Kidney glomerular epithelial cell (primary cell): Measurements from ENCODE around the gene SLC23A3.

Experiments used
- DNase-seq: peaks from one replicate; lab custom pipeline; 2025; lab: John Stamatoyannopoulos, UW

SLC23A3 gene

DNA sequence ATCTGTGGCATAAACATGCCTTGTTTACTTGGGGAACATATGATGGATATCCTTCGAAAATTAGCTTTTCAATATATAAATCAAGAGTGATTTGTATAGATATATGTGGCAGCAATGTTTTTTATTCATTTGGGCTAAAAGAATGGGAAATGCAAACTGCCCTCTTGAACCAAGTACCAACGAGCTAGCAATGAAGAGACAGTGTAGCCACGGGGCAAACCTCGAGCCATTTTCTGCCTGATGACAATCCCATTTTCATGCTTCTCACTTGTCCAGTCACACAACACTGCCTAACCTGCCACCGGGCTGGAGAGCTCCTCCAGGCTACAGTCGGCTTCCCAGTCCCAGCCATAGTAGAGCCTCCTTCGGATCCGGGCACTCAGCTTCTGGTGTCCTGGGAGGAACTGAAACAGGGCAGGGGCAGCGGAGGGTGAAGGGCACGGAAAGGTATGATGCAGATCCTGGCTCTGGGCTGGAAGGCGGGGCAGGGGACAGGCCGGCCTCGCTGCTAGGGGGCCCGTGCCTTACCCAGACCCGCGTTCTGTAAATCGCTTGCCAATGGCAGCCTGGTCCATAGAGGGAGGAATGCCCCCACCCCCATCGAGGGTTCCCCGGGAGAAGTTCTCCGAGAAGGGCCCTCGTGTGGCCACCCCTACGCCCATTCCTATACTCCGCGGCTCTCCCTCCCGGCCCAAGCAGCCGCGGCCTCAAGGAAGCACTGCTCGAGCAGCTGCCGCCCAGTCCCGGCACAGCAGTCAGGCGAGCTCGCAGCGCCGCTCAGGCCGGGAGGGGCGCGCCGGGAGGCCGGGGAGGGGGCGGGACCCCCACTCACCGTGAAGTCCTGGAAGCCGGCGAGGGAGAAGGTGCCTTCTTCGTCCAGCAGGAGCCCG lies 6.3 kb upstream of the SLC23A3 start:
- peak; percentile 58 for DNase-seq

- no peak for DNase-seq
These were observed 5.7 kb upstream of the SLC23A3 start for GRCh38 chr2:219175486-219175885.

- no peak for DNase-seq
These were observed 5.0 kb upstream of the SLC23A3 start for GRCh38 chr2:219174801-219175200.

GRCh38 chr2:219174146-219174545 lies 4.3 kb upstream of the SLC23A3 start:
- DNase-seq: no peak

GRCh38 chr2:219173176-219173575 lies 3.3 kb upstream of the SLC23A3 start:
- no peak for DNase-seq

DNA sequence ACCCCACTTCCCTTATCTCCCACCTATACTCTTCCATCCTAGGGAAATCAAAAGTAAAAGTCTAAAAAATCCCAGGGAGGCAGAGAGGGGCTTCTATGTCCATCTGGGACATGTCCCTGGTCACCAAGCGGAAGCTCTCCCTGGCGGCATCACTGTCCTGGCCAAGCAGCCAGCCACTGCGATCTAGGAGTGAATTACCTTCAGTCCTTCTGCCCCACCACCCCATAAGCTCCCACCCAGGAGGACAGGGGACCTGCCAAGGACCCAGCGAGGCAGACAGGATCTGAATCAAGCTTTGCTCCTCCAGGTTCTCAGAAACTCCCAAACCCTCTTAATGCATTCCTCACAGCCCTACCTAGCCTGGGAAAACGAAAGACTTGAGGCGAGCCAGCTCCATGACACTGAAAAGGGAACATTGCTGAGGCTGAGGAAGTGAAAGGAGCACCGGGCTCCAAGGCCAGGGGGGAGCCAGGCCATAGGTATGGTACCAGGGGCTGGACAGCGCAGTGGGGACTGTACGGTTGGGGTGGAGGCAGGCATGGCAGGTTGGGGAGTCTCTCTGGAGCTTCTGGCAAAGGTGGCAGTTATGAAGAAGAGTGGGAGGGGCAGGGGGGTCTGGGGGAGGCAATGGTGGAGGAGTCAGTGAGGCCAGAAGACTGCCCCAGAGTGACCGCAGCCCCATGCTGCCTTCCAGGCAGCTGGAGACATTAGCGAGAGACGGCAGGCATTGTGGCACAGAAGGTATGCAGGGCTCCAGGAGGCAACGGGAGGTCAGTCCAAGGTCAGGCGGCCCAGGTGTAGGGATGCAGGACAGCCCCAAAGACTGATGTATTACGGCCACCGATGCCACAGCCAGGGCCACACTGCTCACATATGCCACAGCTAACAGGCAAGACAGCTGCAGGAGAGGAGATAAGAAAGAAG lies 2.7 kb upstream of the SLC23A3 start:
- no peak for DNase-seq

DNA sequence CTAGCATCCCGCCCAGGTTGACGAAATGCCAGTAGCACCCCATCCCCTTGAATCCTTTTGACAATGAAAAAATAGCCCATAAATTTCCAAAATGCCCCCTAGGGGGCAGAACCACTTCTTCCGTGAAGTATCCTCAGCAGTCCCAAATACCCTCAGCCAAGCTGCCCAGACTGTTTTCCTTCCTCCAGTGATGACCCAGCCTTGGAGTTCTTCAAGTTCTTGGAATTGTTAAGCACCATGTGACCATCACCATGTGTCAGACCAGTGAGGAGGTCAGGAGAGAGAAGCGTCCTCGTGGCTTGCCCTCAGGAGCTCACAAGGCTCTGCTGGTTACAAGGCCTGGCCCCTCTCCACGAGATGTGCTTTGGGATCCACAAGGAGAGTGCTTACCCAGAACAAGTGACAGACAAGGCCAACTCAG lies 1.4 kb upstream of the SLC23A3 start:
- peak; percentile 42 for DNase-seq

- DNase-seq: no peak
These were observed 897 bp downstream of the SLC23A3 start for GRCh38 chr2:219168932-219169331.

DNA sequence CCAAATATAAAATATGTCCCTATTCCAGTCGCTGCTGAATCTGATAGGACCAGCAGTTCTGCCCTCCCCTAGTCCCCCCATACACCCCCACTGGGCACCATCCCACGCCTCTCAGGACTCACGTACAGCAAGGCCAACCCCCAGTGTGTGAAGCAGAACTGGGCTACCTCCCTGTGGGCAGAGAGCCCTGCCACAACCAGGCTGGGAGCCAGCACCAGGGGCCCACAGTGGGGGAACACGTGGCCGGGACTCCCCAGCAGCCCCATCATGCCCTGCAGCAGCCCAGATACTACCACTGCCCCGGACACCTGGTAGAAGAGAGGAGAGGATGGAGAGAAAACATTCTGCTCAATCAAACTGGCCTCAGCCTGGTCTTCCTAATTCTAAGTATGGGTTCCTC lies 1.3 kb downstream of the SLC23A3 start:
- DNase-seq: no peak

- DNase-seq: no peak
These were observed 1.8 kb downstream of the SLC23A3 start for GRCh38 chr2:219167997-219168396.

GRCh38 chr2:219165058-219165911 lies 4.5 kb downstream of the SLC23A3 start:
- DNase-seq: no peak

GRCh38 chr2:219163156-219163555 lies 6.7 kb downstream of the SLC23A3 start:
- DNase-seq: no peak

GRCh38 chr2:219161097-219161496 lies 8.7 kb downstream of the SLC23A3 start:
- no peak for DNase-seq

- peak; percentile 88 for DNase-seq
These were observed 9.4 kb downstream of the SLC23A3 start, which contains the start of gene NHEJ1 for GRCh38 chr2:219160186-219161017. NHEJ1 (minus strand) TSS chr2:219160815; CDS start chr2:219158362, 2,453 bp downstream.

DNA sequence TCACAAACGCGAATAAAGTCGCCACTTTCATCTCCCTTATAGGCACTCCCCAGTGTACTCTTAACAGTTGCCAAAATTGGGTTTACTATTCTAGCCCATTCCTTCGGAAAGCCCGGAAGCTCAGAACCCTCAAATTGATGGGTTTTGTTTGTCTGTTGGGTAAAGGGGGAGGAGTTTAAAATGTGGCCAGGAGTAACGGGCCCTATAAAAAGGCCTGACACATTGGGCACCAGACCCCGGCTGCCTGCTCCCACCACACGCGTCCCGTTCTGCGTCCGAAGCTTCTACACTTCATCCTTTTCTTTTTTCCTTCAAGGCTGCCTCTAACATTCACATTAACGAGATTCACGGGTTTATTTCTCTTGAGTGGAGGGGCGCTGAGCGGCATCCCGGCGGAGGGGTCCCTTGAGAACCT lies 10.1 kb downstream of the SLC23A3 start:
- no peak for DNase-seq

- DNase-seq: no peak
These were observed 11.2 kb downstream of the SLC23A3 start for GRCh38 chr2:219158586-219158985.

DNA sequence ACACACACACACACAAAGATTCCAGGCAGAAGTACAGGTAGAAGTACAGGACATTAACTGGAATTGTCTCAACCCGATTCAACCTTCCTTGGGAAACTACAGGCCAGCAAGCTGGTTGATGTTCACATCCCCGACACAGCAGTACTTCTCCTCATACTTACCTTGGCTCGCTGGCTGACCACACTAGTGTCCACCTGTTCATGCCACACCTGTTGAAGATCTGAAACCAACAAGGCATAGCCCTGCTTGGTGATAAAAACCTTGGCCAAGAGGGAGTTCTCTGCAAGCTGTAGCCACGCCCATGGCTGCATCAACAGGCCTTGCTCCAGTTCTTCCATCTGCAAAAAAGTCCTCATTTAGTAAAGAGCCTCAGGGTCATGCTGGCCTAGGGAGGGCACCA lies 11.8 kb downstream of the SLC23A3 start:
- DNase-seq: no peak

GRCh38 chr2:219157396-219157795 lies 12.4 kb downstream of the SLC23A3 start:
- DNase-seq: no peak

DNA sequence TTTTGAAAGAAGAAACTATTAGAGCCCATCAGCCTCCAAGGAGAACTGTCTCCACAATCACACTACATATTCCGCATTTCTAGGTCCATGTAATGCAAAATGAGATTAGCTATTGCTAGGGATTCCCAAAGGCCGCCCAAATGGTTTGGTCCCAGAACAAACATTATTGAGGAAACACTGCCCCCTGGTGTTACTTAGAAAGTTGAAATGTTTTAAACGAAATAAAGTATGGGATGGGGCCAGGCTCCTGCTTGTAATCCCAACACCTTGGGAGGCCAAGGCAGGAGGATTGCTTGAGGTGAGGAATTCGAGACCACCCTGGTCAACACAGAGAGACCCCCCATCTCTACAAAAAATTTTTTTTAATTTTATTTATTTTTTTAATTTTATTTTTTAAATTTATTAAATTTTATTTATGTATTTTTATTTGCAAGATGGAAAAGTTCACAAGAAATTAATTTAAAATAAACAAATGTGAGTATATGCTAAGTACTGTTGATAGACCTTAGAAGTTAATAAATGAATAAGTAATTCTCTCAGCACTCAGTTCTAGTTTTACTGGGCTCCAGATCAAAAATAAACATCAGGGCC lies 14.7 kb downstream of the SLC23A3 start:
- peak; percentile 54 for DNase-seq

GRCh38 chr2:219149667-219150066 lies 20.2 kb downstream of the SLC23A3 start:
- DNase-seq: no peak
